HG02763 (cell line): ENCODE data around the gene MRPS34.

Experiments
- ATAC-seq: cut with Tn5 transposase; IDR thresholded peaks from one replicate; pipeline ENCODE4 v1.9.1; 2021; ENCODE audit warnings: mild to moderate bottlenecking, moderate library complexity; ENCODE audit not compliant: unreplicated experiment

Gene MRPS34

DNA sequence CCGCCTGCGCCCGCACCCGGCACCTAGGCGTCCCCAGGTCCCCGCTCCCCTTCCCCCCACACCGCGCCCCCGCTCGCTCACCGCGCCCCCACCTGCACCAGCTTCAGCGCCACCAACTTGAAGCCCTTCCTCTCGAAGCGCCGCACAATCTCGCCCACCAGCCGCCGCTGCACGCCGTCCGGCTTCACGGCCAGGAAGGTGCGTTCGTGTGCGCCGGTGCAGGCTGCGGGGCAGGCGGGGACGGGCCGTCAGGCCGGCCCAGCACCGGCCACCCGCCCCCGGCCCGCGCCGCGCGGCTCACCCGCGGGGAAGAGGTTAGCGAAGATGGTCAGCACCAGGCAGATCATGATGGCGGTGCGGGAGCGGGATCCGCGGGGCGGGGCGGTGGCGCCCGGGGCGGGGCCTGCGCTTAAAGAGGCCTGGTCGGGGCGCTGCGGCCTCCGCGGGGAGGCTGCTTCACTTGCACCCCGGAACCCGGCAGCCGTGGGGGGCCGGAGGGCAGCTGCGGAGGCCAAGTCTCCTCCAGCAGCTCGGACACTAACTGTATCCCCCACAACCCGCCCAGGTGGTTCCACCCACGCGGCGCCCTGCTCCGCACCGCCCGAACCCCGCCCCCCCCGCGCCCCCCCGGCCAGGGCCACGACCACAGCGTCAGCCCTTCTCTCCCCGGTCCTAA lies 1.6 kb downstream of the MRPS34 start, which contains the start of gene NME3:
NME3 (minus strand) TSS at position 356 of the 676 bp plus-strand sequence; CDS start at position 347, 9 bp downstream.
- no peak for ATAC-seq

DNA sequence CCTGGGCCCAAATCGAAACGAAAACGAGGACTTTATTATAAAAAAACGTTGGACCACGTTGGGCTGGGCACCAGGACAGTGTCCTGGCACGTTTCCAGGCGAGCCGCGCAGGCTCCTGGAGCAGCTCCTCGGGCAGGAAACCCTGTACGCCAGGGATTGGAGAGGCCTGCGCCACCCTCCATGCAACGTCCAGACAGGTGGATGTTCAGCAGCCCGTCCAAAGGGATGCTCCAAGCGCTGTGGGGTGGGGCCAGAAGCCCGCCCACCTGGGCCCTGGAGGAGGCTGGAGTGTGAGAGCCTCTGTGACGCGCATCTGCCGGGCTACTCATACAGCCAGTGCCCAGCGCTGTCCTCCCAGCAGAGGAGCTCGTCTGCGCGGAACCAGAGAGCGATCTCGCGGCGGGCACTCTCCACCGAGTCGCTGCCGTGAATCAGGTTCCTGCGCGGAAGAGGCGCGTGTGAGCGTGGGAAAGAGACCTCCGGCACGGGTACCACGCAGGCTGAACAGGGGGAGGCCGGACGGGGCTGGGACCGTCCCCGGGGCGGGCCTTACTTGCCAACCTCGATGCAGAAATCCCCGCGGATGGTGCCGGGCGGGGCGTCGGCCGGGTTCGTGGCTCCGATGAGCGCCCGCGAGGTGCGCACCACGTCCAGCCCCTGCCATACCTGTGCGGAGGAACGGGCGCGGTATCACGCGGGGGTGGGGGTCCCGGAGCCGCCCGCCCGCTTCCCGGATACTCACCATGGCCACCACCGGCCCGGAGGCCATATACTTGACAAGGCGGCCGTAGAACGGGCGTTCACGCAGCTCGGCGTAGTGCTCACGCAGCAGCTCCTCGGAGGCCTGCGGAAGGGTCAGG lies 2.4 kb downstream of the MRPS34 start:
- no peak for ATAC-seq

DNA sequence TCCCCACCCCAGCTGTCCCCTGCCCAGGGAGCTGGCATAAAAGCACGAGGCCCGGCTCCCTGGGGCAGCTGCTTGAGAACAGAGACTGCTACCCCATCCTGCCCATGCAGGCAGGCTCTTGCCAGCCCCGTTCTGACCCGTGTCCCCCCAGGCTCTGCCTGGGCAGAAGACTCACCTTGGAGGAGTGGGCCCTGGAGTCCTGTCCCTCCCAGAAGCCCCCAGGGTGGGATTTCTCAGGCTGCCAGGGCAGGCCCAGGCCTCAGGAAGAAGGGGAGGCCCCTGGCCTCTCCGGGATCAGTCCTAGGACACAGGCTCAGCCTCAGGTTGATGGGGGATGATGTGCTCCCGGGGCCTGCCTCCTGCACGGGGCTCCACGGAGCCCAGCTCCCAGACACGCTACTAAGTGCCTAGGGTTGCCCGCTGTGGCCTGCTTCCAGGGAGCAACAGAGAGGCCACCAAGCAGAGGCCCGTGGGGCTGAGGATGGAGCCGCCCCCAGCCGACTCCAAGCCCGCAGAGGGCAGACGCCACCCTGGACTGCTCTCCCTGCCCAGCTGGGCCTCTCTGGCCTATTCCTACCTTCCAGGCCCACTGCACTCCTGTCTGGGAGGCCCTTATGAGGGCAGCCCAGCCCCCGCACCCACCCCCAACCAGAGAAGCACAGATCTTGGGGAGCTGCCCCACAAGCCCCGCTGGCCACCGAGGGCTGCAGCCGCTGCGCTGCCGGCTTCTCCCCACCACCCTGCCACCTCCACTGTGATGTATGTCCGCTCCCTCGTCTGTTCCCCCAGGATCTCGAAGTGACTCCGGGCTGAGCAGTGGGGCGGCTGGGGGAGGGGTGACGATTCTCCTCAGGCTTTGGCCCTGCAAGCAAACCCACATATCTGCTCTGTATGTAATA lies 3.3 kb downstream of the MRPS34 start:
- ATAC-seq, result no peak

DNA sequence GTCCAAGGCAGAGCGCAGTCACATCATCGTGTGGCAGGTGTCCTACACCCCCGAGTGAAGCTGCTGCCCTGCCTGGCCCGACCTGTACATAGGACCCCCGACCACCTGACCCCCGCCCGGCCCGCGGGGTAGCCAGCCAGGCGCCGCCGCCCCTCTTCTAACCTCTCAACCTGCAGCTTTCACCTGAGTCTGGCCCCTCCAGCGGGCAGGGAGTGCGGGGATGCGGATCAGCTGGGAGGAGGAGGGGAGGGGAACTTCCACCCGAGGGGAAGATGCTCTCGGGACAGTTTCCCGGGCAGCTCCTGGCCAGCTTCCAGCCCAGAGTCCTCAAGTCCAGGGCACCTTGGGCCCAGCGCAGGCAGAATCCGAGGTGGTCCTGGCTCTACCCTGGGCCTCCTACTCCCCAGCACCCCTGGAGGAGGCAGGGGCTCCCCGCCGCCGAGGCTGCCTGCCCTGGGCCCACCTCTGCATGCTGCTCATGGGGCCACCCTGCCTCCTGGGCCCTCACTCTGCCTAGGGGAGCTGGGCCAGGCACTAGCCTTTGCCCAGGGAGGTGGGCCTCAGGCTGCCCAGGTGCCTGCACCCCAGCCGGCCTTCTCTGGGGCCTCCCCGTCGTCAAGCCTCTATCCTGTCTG lies 4.0 kb downstream of the MRPS34 start:
- ATAC-seq, result no peak

DNA sequence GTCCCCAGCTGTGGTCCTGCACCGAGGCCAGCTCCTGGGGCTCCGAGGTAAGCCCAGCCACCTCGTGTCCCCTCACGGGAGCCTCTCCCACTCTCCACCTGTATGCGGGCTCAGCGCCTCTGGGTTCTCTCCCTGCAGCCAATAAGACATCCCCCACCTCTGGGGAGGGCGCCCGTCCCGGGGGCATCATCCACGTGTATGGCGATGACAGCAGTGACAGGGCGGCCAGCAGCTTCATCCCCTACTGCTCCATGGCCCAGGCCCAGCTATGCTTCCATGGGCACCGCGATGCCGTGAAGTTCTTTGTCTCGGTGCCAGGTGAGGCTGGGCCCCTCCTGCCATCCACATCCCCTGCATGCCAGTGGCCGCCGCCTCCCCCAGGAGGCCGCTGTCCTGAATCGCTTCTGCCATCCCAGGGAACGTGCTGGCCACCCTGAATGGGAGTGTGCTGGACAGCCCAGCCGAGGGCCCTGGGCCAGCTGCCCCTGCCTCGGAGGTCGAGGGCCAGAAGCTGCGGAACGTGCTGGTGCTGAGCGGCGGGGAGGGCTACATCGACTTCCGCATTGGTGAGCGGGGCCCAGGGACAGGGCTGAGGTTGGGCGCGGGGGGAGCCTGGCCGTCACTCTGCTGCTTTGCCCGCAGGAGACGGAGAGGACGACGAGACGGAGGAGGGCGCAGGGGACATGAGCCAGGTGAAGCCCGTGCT lies 4.7 kb downstream of the MRPS34 start:
- no peak for ATAC-seq

DNA sequence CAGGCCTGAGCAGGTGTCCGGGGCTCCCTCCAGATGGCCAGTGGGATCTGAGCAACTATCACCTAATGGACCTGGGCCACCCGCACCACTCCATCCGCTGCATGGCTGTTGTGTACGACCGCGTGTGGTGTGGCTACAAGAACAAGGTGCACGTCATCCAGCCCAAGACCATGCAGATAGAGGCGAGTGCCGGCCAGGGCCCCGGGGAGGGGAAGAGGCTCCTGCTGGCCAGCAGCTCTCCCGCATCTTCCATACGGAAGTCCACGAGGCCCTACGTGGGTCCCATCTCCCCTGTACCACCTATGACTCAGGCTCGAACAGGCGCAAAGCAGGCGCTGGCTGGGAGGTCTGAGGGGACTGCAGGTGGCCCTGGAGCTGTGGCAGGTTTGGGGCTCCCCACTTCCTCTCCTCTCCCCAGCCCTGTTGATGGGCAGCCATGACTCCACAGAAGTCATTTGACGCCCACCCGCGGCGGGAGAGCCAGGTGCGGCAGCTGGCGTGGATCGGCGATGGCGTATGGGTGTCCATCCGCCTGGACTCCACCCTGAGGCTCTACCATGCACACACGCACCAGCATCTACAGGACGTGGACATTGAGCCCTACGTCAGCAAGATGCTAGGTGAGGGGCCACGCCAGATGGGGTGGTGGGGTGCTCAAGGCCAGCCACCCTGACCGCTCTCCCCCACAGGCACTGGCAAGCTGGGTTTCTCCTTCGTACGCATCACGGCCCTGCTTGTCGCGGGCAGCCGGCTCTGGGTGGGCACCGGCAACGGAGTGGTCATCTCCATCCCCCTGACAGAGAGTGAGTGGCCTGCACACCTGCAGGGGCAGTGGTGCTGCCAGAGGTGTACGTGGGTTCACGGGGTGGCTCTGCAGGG lies 5.6 kb downstream of the MRPS34 start:
- ATAC-seq, result no peak

DNA sequence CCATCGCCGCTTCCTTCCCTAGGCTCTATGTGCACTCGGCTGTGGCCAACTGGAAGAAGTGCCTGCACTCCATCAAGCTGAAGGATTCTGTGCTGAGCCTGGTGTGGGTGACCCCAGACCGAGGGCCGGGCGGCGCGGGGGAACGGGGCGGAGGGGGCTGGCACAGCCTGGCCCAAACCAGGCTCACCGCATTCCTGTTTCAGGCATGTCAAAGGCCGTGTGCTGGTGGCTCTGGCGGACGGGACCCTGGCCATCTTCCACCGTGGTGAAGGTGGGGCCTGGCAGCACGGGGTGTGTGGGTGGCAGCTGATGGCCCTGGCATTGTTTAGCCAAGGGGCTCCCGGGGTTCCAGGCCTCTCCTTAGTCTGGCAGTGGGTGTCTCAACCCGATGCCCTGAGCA lies 6.2 kb downstream of the MRPS34 start:
- no peak for ATAC-seq

DNA sequence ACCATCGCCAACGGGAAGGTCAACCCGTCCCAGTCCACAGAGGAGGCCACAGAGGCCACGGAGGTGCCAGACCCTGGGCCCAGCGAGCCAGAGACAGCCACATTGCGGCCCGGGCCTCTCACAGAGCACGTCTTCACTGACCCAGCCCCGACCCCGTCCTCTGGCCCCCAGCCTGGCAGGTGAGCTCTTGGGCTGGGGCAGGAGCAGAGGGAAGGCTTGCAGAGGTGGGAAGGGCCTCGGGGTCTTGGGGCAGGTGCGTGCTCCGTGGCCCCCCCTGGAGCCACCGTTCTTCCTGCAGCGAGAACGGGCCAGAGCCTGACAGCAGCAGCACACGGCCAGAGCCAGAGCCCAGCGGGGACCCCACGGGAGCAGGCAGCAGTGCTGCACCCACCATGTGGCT lies 6.7 kb downstream of the MRPS34 start:
- no peak for ATAC-seq

DNA sequence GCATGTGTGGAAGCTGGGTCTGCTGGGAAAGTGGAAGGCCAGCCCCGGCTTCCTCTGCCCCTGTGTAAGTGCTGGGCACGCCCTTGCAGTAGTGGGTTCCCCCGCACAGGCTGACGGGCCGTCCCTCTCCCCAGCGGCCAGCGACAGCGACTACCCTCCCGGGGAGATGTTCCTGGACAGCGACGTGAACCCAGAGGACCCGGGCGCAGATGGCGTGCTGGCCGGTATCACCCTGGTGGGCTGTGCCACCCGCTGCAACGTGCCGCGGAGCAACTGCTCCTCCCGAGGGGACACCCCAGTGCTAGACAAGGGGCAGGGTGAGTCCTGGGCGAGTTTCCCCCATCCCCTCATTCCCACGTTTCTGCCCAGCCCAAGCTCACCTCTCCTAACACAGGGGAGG lies 7.1 kb downstream of the MRPS34 start:
- ATAC-seq, result no peak

DNA sequence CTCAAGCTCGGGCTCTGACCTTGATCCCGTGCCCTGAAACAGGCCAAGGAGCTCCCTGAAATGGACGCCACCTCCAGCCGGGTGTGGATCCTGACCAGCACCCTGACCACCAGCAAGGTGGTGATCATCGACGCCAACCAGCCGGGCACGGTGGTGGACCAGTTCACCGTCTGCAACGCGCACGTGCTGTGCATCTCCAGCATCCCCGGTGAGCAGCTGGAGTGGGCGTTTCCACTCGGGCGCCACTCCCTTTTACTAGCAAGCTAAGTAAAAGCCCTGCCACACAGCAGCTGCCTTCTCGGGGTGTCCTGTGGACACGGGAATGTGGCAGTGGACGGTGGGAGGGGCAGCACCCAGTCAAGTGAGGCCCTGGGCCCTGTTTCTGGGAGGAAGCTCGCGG lies 8.0 kb downstream of the MRPS34 start:
- no peak for ATAC-seq

DNA sequence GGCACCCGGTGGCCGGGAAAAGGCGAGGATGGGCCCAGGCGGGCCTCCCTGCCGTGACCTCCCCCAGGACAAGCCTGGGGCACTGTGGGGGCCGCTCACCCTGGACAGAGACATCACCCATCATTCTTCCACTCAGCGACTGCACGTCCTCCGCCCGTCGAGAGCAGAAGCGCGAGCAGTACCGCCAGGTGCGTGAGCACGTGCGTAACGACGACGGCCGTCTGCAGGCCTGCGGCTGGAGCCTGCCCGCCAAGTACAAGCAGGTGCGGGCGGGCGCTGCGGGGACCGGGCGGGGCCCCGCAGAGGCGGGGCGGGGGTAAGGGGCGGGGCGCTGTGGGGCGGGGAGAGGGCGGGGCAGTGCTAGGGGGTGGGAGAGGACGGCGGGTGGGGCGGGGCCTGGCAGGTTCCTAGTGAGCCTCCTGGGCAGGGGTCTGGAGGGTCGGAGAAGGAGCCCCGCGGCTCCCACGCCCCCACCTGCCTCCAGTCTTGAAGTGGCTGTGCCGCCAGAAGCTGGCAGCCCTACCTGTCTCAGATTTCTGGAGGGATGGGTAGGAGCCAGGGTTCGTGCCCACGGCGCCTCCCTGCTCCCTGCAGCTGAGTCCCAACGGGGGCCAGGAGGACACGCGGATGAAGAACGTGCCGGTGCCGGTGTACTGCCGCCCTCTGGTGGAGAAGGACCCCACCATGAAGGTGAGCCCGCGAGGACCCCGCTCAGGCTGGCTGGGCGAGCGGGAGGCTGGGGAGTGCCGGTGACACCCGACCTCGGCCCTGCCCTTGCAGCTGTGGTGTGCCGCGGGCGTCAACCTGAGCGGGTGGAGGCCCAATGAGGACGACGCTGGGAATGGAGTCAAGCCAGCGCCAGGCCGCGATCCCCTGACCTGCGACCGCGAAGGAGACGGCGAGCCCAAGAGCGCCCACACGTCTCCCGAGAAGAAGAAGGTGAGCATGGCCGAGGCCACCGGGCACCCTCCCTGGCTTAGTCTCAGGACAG lies 9.1 kb downstream of the MRPS34 start:
- ATAC-seq, result no peak

DNA sequence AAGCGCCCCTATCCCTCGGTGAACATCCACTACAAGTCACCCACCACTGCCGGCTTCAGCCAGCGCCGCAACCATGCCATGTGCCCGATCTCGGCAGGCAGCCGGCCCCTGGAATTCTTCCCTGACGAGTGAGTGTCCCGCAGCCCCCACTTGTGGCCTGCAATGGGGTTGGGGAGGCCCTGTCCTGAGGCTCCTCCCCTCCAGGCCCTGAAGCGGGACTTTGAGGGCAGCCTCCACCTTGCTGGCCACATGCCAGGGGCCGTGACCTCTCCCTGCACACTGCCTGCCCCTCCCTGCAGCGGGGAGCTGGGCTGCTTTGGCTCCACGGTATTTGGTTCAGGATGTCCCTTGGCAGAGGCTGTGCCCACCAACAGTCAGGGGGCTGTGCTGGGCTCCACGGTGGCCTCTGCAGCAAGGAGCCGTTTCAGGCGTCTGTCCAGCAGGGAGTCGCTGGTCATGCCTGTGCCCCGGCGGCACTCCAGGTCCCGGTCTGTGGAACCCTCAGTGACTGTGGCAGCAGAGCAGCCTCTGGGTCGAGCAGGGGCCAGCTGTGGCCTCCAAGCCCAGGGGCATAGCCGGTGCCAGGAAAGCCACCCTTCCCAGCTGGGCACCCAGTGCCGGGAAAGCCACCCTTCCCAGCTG lies 9.9 kb downstream of the MRPS34 start:
- no peak for ATAC-seq

DNA sequence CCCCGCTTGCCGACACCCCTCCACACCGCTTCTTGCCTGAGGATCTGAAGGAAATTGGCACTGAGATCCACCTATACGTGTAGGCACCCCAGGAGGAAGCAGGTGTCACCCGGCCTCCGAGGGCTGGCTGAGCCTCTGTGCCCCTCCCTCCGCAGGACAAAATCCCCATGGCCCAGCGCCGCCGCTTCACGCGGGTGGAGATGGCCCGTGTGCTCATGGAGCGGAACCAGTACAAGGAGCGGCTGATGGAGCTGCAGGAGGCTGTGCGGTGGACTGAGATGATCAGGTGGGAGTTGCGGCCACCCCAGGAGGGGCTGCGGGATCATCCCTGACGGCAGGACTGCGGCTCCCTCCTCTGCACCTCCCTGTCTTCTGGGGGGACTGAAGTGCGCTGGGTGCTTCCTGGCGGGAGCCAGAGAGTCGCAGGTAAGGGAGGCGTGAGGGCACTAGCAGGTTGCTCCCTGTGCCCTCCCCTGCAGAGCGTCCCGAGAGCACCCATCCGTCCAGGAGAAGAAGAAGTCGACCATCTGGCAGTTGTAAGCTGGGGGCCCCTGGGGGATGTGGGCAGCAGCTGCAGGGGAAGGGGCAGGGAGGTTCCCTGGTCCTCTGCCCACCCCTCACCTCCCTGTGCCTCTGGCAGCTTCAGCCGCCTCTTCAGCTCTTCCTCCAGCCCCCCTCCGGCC lies 10.6 kb downstream of the MRPS34 start:
- no peak for ATAC-seq

DNA sequence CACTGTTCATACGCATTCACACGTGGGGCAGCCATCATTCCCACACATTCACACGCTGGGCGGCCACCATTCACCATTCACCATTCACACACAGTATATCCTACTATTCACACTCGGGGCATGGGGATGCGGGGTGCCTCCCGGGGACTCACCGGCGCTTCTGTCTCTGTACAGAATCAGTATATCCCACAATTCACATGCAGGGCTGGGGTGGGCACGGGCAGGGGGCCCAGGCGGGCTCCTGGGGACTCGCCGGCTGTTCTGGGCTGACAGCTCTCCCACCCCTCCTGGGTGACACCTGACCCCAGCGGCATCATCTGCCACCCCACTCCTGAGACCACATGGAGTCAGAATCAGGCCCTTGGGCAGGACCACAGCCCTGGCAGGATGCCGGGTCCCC lies 11.2 kb downstream of the MRPS34 start:
- ATAC-seq, result no peak

DNA sequence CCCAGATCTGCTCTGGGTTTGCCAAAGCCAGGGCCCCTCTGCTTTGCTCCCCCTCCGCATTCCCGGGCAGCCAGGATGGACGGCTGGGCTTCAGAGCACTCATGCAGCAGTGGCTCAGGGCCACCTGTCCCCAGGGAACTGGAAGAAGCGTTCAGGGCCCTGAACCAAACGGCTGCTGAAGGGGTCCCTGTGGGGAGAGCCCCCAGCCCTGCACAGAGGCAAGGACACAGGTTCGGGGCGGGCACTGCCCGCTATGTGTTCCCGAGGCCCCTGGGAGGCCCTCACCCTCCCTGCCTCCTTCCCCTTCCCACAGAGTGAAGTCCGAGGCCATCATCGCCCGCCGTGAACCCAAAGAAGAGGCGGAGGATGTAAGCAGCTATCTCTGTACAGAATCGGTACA lies 12.0 kb downstream of the MRPS34 start:
- no peak for ATAC-seq

DNA sequence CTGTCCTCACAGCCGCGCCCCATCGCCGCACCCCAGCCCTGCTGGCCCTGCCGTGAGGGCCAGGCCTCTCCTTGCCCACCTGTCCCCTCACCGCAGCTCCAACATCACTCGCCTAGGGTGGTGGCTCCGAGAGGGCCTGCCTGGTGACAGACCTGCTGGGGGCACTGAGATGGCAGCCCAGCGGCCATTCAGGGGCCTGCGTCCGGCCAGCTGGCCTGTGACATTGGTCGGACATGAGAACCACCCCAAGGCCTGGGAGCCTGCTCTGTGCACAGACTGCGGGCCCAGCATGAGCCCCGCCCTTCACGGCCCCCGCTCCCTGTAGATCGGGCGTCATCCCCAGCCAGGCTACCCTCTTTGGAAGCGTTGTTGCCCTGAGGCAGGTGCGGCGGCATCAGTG lies 13.4 kb downstream of the MRPS34 start:
- no peak for ATAC-seq

DNA sequence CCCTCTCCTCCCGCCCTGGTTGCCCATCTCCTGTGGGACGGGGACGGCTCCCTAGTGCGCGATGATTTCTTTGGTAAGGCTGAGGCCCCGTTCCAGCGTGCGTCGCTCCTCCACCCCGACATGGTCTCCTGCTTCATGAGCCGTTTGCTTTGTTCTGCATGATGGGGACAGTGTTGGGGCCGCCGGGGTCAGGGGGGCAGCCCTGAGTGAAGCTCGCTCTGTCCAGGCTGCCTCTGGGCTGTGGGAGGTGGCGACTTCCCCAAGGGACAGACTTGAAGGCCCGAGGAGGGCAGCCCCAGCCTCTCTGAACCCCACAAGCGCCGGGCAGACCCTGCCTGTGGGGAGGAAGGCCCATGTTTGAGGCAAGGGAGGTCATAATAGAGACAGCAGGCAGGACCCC lies 14.0 kb downstream of the MRPS34 start:
- ATAC-seq, result no peak
